Right lobe of liver (tissue), 6 donors: Measurements from ENCODE around the gene PRR3. TPM values are rescaled to one million over a fixed set of nuclear protein-coding genes. Genes with fewer than 3 reads are reported as not detected.

Experiments
- ATAC-seq, 4 donors: fragments of 200-7000 bp; cut with Tn5 transposase; one replicate each; pipeline ENCODE4 v1.9.1; 2020; ENCODE audit warnings: mild to moderate bottlenecking in 4 of 4, moderate library complexity in 4 of 4
- DNase-seq, 3 donors: peaks; one replicate each; pipeline ENCODE4 v3.0.0-alpha.2; 2020
- H3K27ac ChIP-seq, 3 donors: fragments of 200-600 bp; one replicate each; pipeline ENCODE4 v1.8.0; 2022
- H3K27me3 ChIP-seq, 2 donors: fragments of 200-600 bp; one replicate each; pipeline ENCODE4 v1.8.0; 2022
- H3K36me3 ChIP-seq, 4 donors: fragments of 200-600 bp; sonication (generic) in 1 of 4; one replicate each; pipeline versions ENCODE4 v1.5.1 to v1.8.0; 2017 to 2022; ENCODE audit warnings: control low read depth in 1 of 4
- H3K4me1 ChIP-seq, 4 donors: fragments of 200-600 bp; sonication (generic) in 1 of 4; one replicate each; pipeline versions ENCODE4 v1.5.1 to v1.8.0; 2017 to 2022; ENCODE audit warnings: control low read depth in 1 of 4
- H3K4me3 ChIP-seq, 3 donors: fragments of 200-600 bp; one replicate each; pipeline ENCODE4 v1.8.0; 2022
- H3K9me3 ChIP-seq, 4 donors: fragments of 200-600 bp; sonication (generic) in 1 of 4; one replicate each; pipeline versions ENCODE4 v1.5.1 to v1.8.0; 2017 to 2022; ENCODE audit warnings: control low read depth in 1 of 4
- CTCF ChIP-seq, 4 donors: fragments of 200-600 bp in 3 of 4; fragments of 450-650 bp in 1 of 4; IDR thresholded peaks; one replicate each; pipeline versions ENCODE4 v1.5.1 to v1.8.0; 2016 to 2022; ENCODE audit warnings: antibody characterized with exemption in 4 of 4, mild to moderate bottlenecking in 2 of 4
- POLR2A ChIP-seq: fragments of 450-650 bp; IDR thresholded peaks from one replicate; pipeline ENCODE4 v1.6.1; 2017; ENCODE audit warnings: antibody characterized with exemption, mild to moderate bottlenecking
- WGBS: methylation state at CpG from one replicate; pipeline ENCODE4 v1.1.6; 2018; ENCODE audit warnings: low coverage, low lambda C conversion rate; ENCODE audit not compliant: insufficient coverage; ENCODE audit errors: missing lambda C conversion rate; 5-methylcytosine and 5-hydroxymethylcytosine counted together
- intact Hi-C, 2 donors: fragments of 100-400 bp; cut with DNase I; formaldehyde crosslinking; loops; one replicate each; pipeline versions ENCODE4 v1.11.2 to v1.14.1; 2022
- total RNA-seq, 6 experiments: library from RNA; depleted of rRNA in 2 of 6; stranded (reverse); fragments of >200 nt in 2 of 6; fragmentation: NEBNext Ultra II Directional in 3 of 6; extraction: Animal tissue kit (Norgen Biotek cat#: 25700) in 3 of 6; gene quantifications; one replicate each; pipeline versions ENCODE4 v1.1.0 to v1.2.4, GENCODE V29; 2016 to 2023
- donor health status: DM: no; HTN: yes; CAD: no.
- donor health status: DM: no; HTN: no; CAD: no.
- donor health status: DM: no; HTN: no; CAD: no.
- donor health status: DM: no; HTN: yes; CAD: no.
- donor health status: DM: no; HTN: yes; CAD: no.

PRR3 gene
- total RNA-seq, 6 experiments from 2014 or later: 2.3 to 3.8 (median 2.6) TPM

DNA sequence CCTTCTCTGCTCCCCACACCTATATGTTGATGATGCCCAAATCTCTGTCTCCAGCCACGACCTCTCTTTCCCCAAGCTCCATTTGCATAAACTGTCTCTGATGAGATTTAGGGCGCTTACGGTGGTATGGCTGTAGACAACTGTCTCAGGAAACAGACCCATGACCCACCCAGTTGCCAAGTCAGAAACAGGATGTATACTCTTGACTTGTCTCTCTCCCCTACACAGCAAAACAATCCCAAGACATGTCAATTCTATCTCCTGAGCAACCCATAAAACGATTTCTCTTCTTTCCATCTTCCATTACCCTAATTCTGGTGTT, 14.7 kb upstream of the PRR3 start:
- no peaks in the 10 kb centered on the region for H3K9me3 ChIP-seq
- 3% methylated on average over 4 of the region's 4 CpGs for WGBS
- TF ChIP-seq POLR2A: no peak
- TF ChIP-seq CTCF (IDR thresholded peaks at IDR 0.05): no peak
- H3K27me3 ChIP-seq: no peaks in the 10 kb centered on the region
- intact Hi-C loops: loop anchor here in 1 of 2 donors (10.0 kb wide), 1 partner anchor 52 kb away; no protein-coding TSS in a partner anchor
- H3K36me3 ChIP-seq: peaks cover 0 to 7% (median 0%) of the 10 kb centered on the region in 4 donors
- DNase-seq (no peak), ATAC-seq (peak in 3 of 4 donors; percentile 10 to 34 (median 18))
- peaks cover 0 to 4% (median 0%) of the 10 kb centered on the region in 4 donors for H3K4me1 ChIP-seq
- H3K27ac ChIP-seq: peak overlapping the region in 2 of 3 donors; percentile 3 to 40
- no peak overlapping the region for H3K4me3 ChIP-seq

GRCh38 chr6:30542915-30543314, 14.2 kb upstream of the PRR3 start:
- TF ChIP-seq CTCF (IDR thresholded peaks at IDR 0.05) (no peak), POLR2A (no peak)
- no peak overlapping the region for H3K4me3 ChIP-seq
- intact Hi-C loops: loop anchor here in 1 of 2 donors (10.0 kb wide), 1 partner anchor 52 kb away; no protein-coding TSS in a partner anchor
- DNase-seq: no peak
- H3K27ac ChIP-seq: peak overlapping the region in 1 of 3 donors; percentile 40
- peaks cover 0 to 4% (median 0%) of the 10 kb centered on the region in 4 donors for H3K4me1 ChIP-seq
- 53% methylated on average over 1 of the region's 1 CpG for WGBS
- no peak for ATAC-seq
- H3K36me3 ChIP-seq: peaks cover 0 to 7% (median 0%) of the 10 kb centered on the region in 4 donors
- H3K27me3 ChIP-seq: no peaks in the 10 kb centered on the region
- no peaks in the 10 kb centered on the region for H3K9me3 ChIP-seq

- WGBS: 60% methylated on average over 3 of the region's 3 CpGs
- intact Hi-C loops: loop anchor here in 1 of 2 donors (10.0 kb wide), 1 partner anchor 51 kb away; no protein-coding TSS in a partner anchor
- TF ChIP-seq POLR2A (no peak), CTCF (IDR thresholded peaks at IDR 0.05) (no peak)
- no peak overlapping the region for H3K27ac ChIP-seq
- H3K9me3 ChIP-seq: no peaks in the 10 kb centered on the region
- ATAC-seq: no peak
- no peak for DNase-seq
- peaks cover 0 to 7% (median 0%) of the 10 kb centered on the region in 4 donors for H3K36me3 ChIP-seq
- H3K4me3 ChIP-seq: no peak overlapping the region
- H3K27me3 ChIP-seq: no peaks in the 10 kb centered on the region
- peaks cover 0 to 4% (median 0%) of the 10 kb centered on the region in 4 donors for H3K4me1 ChIP-seq
Observed at GRCh38 chr6:30543821-30544220, 13.3 kb upstream of the PRR3 start.

- H3K27ac ChIP-seq: no peak overlapping the region
- intact Hi-C loops: loop anchor here (5.0 to 10.0 kb wide), 3 partner anchors 48 to 62 kb away; no protein-coding TSS in a partner anchor
Observed at GRCh38 chr6:30544666-30545272, 12.3 kb upstream of the PRR3 start.

More at GRCh38 chr6:30544666-30545272, 12.3 kb upstream of the PRR3 start:
- ATAC-seq: peak; percentile 74 to 78 (median 76)
- Histone ChIP-seq H3K4me1 (peaks cover 0 to 4% (median 0%) of the 10 kb centered on the region in 4 donors), H3K9me3 (no peaks in the 10 kb centered on the region), H3K4me3 (no peak overlapping the region), H3K36me3 (peaks cover 0 to 7% (median 0%) of the 10 kb centered on the region in 4 donors), H3K27me3 (no peaks in the 10 kb centered on the region)
- DNase-seq: no peak
- TF ChIP-seq CTCF (IDR thresholded peaks at IDR 0.05) (peak; percentile 75 to 85 (median 82)), POLR2A (no peak)
- 15% methylated on average over 5 of the region's 6 CpGs for WGBS
